Spleen (tissue), 11 donors: ENCODE data around the gene PCDHB9. TPM values are rescaled to one million over a fixed set of nuclear protein-coding genes. Genes with fewer than 3 reads are reported as not detected.
"Not testable (repeated sequence)": the region's sequence is repeated elsewhere in the genome, so short reads cannot be mapped to it uniquely, and the experiment has no call there.

ENCODE experiments used
- DNase-seq: peaks from one replicate; pipeline ENCODE4 v3.0.0-alpha.2; 2020
- H3K27ac ChIP-seq, 8 donors: fragments of 200-600 bp; sonication (generic) in 7 of 8; 1 replicate in 4 of 8; 2 replicates in 4 of 8; pipeline versions ENCODE4 v1.5.0 to v1.8.0; 2016 to 2021; ENCODE audit warnings: inconsistent platforms in 4 of 8, mild to moderate bottlenecking in 4 of 8, moderate library complexity in 1 of 8
- H3K27me3 ChIP-seq, 7 donors: fragments of 200-600 bp; sonication (generic) in 6 of 7; replicated peaks in 1 of 7; 1 replicate in 4 of 7; 2 replicates in 3 of 7; pipeline versions ENCODE4 v1.5.0 to v1.8.0; 2016 to 2021; ENCODE audit warnings: inconsistent platforms in 3 of 7, mild to moderate bottlenecking in 1 of 7
- H3K36me3 ChIP-seq, 6 donors: fragments of 200-600 bp; sonication (generic) in 5 of 6; 1 replicate in 4 of 6; 2 replicates in 2 of 6; pipeline versions ENCODE4 v1.5.0 to v1.8.0; 2016 to 2021; ENCODE audit warnings: inconsistent platforms in 2 of 6
- H3K4me1 ChIP-seq, 6 donors: fragments of 200-600 bp; sonication (generic) in 5 of 6; 1 replicate in 3 of 6; 2 replicates in 3 of 6; pipeline versions ENCODE4 v1.5.0 to v1.8.0; 2016 to 2021; ENCODE audit warnings: inconsistent platforms in 3 of 6
- H3K4me3 ChIP-seq, 8 donors: fragments of 200-600 bp; sonication (generic) in 7 of 8; 1 replicate in 4 of 8; 2 replicates in 4 of 8; pipeline versions ENCODE4 v1.5.0 to v1.8.0; 2016 to 2021; ENCODE audit warnings: inconsistent platforms in 4 of 8, mild to moderate bottlenecking in 4 of 8, moderate library complexity in 2 of 8
- H3K9me3 ChIP-seq, 8 donors: fragments of 200-600 bp; sonication (generic) in 7 of 8; 1 replicate in 4 of 8; 2 replicates in 4 of 8; pipeline versions ENCODE4 v1.5.0 to v1.8.0; 2016 to 2021; ENCODE audit warnings: inconsistent platforms in 4 of 8
- CTCF ChIP-seq, 11 experiments: fragments of 200-600 bp in 7 of 11; fragments of 450-650 bp in 4 of 11; sonication (generic) in 4 of 11; IDR thresholded peaks in 8 of 11; conservative IDR thresholded peaks in 3 of 11; 1 replicate in 7 of 11; 2 replicates in 4 of 11; pipeline versions ENCODE4 v1.4.0 to v1.8.0; 2016 to 2021; ENCODE audit warnings: antibody characterized with exemption in 11 of 11, inconsistent platforms in 4 of 11, mild to moderate bottlenecking in 1 of 11
- POLR2A ChIP-seq, 3 donors: fragments of 450-650 bp; IDR thresholded peaks; one replicate each; pipeline ENCODE4 v1.5.1; 2017; ENCODE audit warnings: antibody characterized with exemption in 3 of 3, mild to moderate bottlenecking in 1 of 3
- POLR2AphosphoS5 ChIP-seq, 3 donors: sonication (generic); formaldehyde crosslinking; IDR thresholded peaks; one replicate each; pipeline ENCODE4 v1.5.1; 2017; ENCODE audit warnings: antibody characterized with exemption in 3 of 3
- WGBS, 5 donors: extraction: QIAGEN DNeasy Blood & Tissue Kit in 3 of 5; methylation state at CpG; one replicate each; pipeline versions ENCODE4 v1.1.5 to v1.1.7; 2013 to 2018; 5-methylcytosine and 5-hydroxymethylcytosine counted together
- intact Hi-C: fragments of 100-400 bp; cut with DNase I; formaldehyde crosslinking; loops from one replicate; pipeline ENCODE4 v1.15.0; 2023; ENCODE audit warnings: low total_unique reads
- polyA plus RNA-seq, 3 donors: library from polyadenylated mRNA; stranded (reverse); fragments of 200-250 nt; gene quantifications; one replicate each; pipeline ENCODE4 v1.2.1, GENCODE V29; 2013
- total RNA-seq, 7 donors: library from RNA; depleted of rRNA in 3 of 7; stranded (reverse); fragments of >200 nt in 3 of 7; fragmentation: NEBNext Ultra II Directional in 4 of 7; extraction: Animal tissue kit (Norgen Biotek cat#: 25700) in 4 of 7; gene quantifications; one replicate each; pipeline versions ENCODE4 v1.1.0 to v1.2.1, GENCODE V29; 2016 to 2021
- donor health status: healthy with polysubstance abuse.
- donor health status: DM: no; HTN: no; CAD: no; lungs with moderate emphysema.
- donor health status: DM: no; HTN: no; CAD: no.
- donor health status: Bipolar disorder and iron deficiency.
- donor health status: healthy.
- donor health status: DM: no; HTN: no; CAD: no.
- donor health status: DM: yes; HTN: yes; CAD: no.

The PCDHB9 gene
- total and polyA plus RNA-seq, 10 donors = 0.06 to 4.9 (median 0.96) TPM

GRCh38 chr5:141208478-141208877, 21.5 kb downstream of the PCDHB9 start, which contains the start of gene PCDHB12:
PCDHB12 (plus strand) TSS chr5:141208719; CDS start chr5:141208908, 189 bp downstream.
- no peak for DNase-seq
- H3K36me3 ChIP-seq = no peaks in the 10 kb centered on the region
- peak within 1 kb of the TSS in 2 of 8 donors; percentile 10 to 23 for H3K4me3 ChIP-seq
- H3K4me1 ChIP-seq = no peaks in the 10 kb centered on the region
- no peak within 1 kb of the TSS for H3K27ac ChIP-seq
- WGBS, 5 donors = 19 to 30% (median 24%) methylated on average over 11 of the region's 11 CpGs
- H3K9me3 ChIP-seq = peaks cover 0 to 90% (median 41%) of the 10 kb centered on the region in 8 donors
- intact Hi-C loops = no loop called here
- TF ChIP-seq POLR2AphosphoS5 (IDR thresholded peaks at IDR 0.05) (no peak), CTCF (IDR thresholded peaks at IDR 0.05 in 8 of 11, conservative IDR thresholded peaks at IDR 0.05 in 3 of 11) (no peak), POLR2A (IDR thresholded peaks at IDR 0.05) (no peak)
- peaks cover 0 to 74% (median 0%) of the 10 kb centered on the region in 7 donors for H3K27me3 ChIP-seq

- peaks cover 0 to 87% (median 47%) of the 10 kb centered on the region in 8 donors for H3K9me3 ChIP-seq
- H3K4me1 ChIP-seq, H3K36me3 ChIP-seq, H3K4me3 ChIP-seq, H3K27ac ChIP-seq, DNase-seq, intact Hi-C loops: not testable (repeated sequence)
- WGBS, 5 donors = 31 to 49% (median 43%) methylated on average over 5 to 39 of the region's 39 CpGs
- H3K27me3 ChIP-seq = peaks cover 0 to 72% (median 0%) of the 10 kb centered on the region in 7 donors
These were observed 23.3 kb downstream of the PCDHB9 start for GRCh38 chr5:141210281-141210680.

GRCh38 chr5:141210849-141211248, 23.9 kb downstream of the PCDHB9 start:
- intact Hi-C loops, H3K36me3 ChIP-seq, H3K4me3 ChIP-seq, H3K4me1 ChIP-seq, H3K27ac ChIP-seq, DNase-seq: not testable (repeated sequence)
- H3K27me3 ChIP-seq = peaks cover 0 to 75% (median 0%) of the 10 kb centered on the region in 7 donors
- peaks cover 0 to 86% (median 51%) of the 10 kb centered on the region in 8 donors for H3K9me3 ChIP-seq
- WGBS, 5 donors = 21 to 56% (median 34%) methylated on average over 10 to 21 of the region's 27 CpGs

GRCh38 chr5:141213656-141214339, 26.8 kb downstream of the PCDHB9 start, which contains the start of gene PCDHB13:
PCDHB13 (plus strand) TSS chr5:141213919; CDS start chr5:141214124, 205 bp downstream.
- WGBS, 5 donors = 9 to 17% (median 12%) methylated on average over 12 to 14 of the region's 18 CpGs
- peak in 3 of 11 experiments; percentile 25 to 53 (median 28) for TF ChIP-seq CTCF (IDR thresholded peaks at IDR 0.05 in 8 of 11, conservative IDR thresholded peaks at IDR 0.05 in 3 of 11)
- H3K36me3 ChIP-seq, DNase-seq, intact Hi-C loops, H3K4me1 ChIP-seq, H3K27ac ChIP-seq: not testable (repeated sequence)
- H3K27me3 ChIP-seq = peaks cover 0 to 59% (median 0%) of the 10 kb centered on the region in 7 donors
- peak within 1 kb of the TSS in 2 of 8 donors; percentile 20 to 51 for H3K4me3 ChIP-seq
- peaks cover 3 to 90% (median 72%) of the 10 kb centered on the region in 8 donors for H3K9me3 ChIP-seq

- peaks cover 0 to 56% (median 0%) of the 10 kb centered on the region in 7 donors for H3K27me3 ChIP-seq
- H3K36me3 ChIP-seq, H3K27ac ChIP-seq, H3K4me1 ChIP-seq, DNase-seq, H3K4me3 ChIP-seq, intact Hi-C loops: not testable (repeated sequence)
- H3K9me3 ChIP-seq = peaks cover 3 to 90% (median 72%) of the 10 kb centered on the region in 8 donors
- 50 to 67% (median 52%) methylated on average over 8 to 11 of the region's 12 CpGs for WGBS, 5 donors
These were observed 27.6 kb downstream of the PCDHB9 start for GRCh38 chr5:141214583-141214982.

- Histone ChIP-seq H3K27me3 (peaks cover 0 to 49% (median 0%) of the 10 kb centered on the region in 7 donors), H3K9me3 (peaks cover 3 to 90% (median 73%) of the 10 kb centered on the region in 8 donors)
- H3K36me3 ChIP-seq, H3K4me3 ChIP-seq, H3K4me1 ChIP-seq, DNase-seq, intact Hi-C loops, H3K27ac ChIP-seq: not testable (repeated sequence)
- 34 to 47% (median 41%) methylated on average over 23 to 37 of the region's 40 CpGs for WGBS, 5 donors
These were observed 28.5 kb downstream of the PCDHB9 start for GRCh38 chr5:141215504-141215903.

GRCh38 chr5:141216035-141216434, 29.1 kb downstream of the PCDHB9 start:
- H3K4me3 ChIP-seq, H3K27ac ChIP-seq, DNase-seq, H3K4me1 ChIP-seq, intact Hi-C loops, H3K36me3 ChIP-seq: not testable (repeated sequence)
- WGBS, 5 donors = 28 to 61% (median 41%) methylated on average over 5 to 24 of the region's 26 CpGs
- Histone ChIP-seq H3K27me3 (peaks cover 0 to 49% (median 0%) of the 10 kb centered on the region in 7 donors), H3K9me3 (peaks cover 3 to 90% (median 74%) of the 10 kb centered on the region in 8 donors)
